Activated naive CD8-positive, alpha-beta T cell treated with anti-CD3 and anti-CD28 coated beads, Interleukin-2, amount 50 U/mL, for 16 hours (primary cell): Measurements from ENCODE around the gene PRXL2B.

Experiments used
- DNase-seq: peaks from one replicate; pipeline ENCODE4 v3.0.0-alpha.2; 2020; ENCODE audit warnings: low read depth, low spot score

Gene PRXL2B

GRCh38 chr1:2635361-2636010 lies 48.9 kb downstream of the PRXL2B start:
- no peak for DNase-seq

- no peak for DNase-seq
Observed at GRCh38 chr1:2636733-2637132, 50.2 kb downstream of the PRXL2B start.

GRCh38 chr1:2637442-2638145 lies 51.0 kb downstream of the PRXL2B start:
- DNase-seq, result no peak

- no peak for DNase-seq
Observed at GRCh38 chr1:2638466-2639115, 52.0 kb downstream of the PRXL2B start.

GRCh38 chr1:2639203-2639602 lies 52.6 kb downstream of the PRXL2B start:
- no peak for DNase-seq

GRCh38 chr1:2639607-2640521 lies 53.3 kb downstream of the PRXL2B start:
- no peak for DNase-seq

GRCh38 chr1:2640626-2641025 lies 54.0 kb downstream of the PRXL2B start:
- DNase-seq, result no peak
